ENCODE data around the gene NCBP3. TPM values are rescaled to one million over a fixed set of nuclear protein-coding genes. Genes with fewer than 3 reads are reported as not detected.
A peak's percentile ranks its signal among the peaks of the same experiment; 100 is the strongest.

NCBP3 gene
- total RNA-seq, 4 donors from 2014 or later, result 9.5 to 15.2 (median 14.5) TPM

DNA sequence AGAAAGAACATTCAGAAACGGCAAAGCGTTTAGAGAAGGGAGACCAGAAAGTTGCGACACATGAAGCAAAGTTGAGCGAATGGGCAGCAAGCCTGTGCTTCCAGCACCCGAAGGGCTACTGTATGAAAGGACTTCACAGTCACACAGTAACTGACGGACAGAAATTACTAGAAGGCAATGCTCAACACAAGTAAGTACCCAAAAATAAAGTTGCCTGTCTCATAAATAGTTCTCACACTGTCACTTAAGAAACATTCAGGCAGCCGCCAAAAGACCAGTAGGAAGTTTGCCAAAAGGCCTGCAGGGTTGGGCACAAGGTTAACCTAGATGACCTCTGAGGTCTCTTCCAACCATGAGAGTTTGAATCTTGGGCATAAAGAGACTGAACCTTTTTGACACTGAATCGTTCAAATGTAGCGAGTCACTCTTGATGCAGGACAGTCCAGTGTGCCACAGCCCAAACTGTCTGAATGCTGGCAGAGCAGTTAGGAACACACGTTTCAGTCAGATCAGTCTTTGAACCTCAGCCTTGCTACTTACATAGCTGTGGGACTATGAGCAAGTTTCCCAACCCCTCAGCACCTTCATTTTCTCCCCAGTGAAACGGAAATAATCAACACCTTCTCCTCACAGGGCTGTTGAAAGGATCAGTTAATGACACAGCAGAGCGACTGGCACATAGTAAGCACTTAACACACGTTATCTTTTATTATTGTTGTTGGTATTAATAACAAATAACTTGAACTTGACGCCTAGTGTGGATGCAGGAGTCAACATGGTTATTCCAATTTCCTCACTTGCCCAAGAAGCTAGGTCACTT lies 10.4 kb downstream of the NCBP3 start:
- intact Hi-C loops (cut with DNase I; ENCODE audit: low total_unique reads) (loop anchor here (1.0 to 10.0 kb wide), 2 partner anchors 10 to 239 kb away; no protein-coding TSS in a partner anchor), in situ Hi-C loops (cut with MboI; ENCODE audit: low sequenced_read_pairs in 4 of 4) (no loop called here)
- H3K27ac ChIP-seq, result peak overlapping the region; percentile 73 to 75 (median 74)
- H3K9me3 ChIP-seq, result no peaks in the 10 kb centered on the region
- H3K4me3 ChIP-seq, result no peak overlapping the region
- ATAC-seq (peak; percentile 97 to 98), DNase-seq (peak; percentile 40 to 82)
- H3K36me3 ChIP-seq, result peaks cover 0 to 33% of the 10 kb centered on the region in 2 donors
- no peaks in the 10 kb centered on the region for H3K27me3 ChIP-seq
- H3K4me1 ChIP-seq, result peaks cover 21 to 26% of the 10 kb centered on the region in 2 donors
- TF ChIP-seq POLR2A (IDR thresholded peaks at IDR 0.05), result no peak
- TF ChIP-seq, protein P1, sequence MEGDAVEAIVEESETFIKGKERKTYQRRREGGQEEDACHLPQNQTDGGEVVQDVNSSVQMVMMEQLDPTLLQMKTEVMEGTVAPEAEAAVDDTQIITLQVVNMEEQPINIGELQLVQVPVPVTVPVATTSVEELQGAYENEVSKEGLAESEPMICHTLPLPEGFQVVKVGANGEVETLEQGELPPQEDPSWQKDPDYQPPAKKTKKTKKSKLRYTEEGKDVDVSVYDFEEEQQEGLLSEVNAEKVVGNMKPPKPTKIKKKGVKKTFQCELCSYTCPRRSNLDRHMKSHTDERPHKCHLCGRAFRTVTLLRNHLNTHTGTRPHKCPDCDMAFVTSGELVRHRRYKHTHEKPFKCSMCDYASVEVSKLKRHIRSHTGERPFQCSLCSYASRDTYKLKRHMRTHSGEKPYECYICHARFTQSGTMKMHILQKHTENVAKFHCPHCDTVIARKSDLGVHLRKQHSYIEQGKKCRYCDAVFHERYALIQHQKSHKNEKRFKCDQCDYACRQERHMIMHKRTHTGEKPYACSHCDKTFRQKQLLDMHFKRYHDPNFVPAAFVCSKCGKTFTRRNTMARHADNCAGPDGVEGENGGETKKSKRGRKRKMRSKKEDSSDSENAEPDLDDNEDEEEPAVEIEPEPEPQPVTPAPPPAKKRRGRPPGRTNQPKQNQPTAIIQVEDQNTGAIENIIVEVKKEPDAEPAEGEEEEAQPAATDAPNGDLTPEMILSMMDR (IDR thresholded peaks at IDR 0.05 in 4 of 5, conservative IDR thresholded peaks at IDR 0.05 in 1 of 5), result no peak

DNA sequence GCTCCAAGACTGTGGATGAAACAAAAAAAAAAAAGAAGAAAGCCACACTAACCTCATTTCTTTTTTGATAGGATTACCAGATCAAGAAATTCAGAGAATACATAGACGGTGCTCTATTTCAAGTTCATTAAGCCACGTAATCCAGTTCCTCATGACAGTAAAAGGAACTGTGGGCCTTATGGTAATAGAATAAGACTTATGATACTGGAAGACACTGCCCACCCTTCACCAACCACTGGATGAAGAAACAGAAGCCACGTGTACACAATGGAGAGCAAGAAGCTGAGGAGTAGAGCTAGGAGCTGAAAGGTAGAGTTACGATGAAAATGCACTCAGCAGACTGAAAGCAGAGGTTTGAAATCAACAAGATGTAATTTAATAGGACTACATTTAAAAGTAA lies 11.2 kb downstream of the NCBP3 start:
- H3K36me3 ChIP-seq, result peaks cover 0 to 28% of the 10 kb centered on the region in 2 donors
- in situ Hi-C loops (cut with MboI; ENCODE audit: low sequenced_read_pairs in 4 of 4), result no loop called here

DNA sequence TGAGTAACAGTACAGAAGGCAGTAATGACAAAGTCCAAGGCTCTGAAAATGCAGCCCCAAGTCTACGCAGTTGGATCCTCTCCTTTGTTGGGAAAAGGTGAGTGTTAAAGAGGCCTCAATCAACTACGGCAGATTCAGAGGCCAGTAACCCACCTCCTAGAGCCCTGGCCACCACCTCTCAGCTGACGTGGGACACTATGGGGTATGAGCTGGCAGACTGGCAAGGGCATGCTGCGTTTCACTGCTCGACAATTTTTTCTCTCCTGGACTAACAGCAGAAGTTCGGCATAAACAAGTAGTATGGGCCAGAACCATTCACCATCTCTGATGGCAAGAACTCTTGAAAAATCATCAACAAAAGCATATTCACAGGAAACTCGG lies 17.2 kb downstream of the NCBP3 start:
- peaks cover 17 to 24% of the 10 kb centered on the region in 2 donors for H3K4me1 ChIP-seq
- H3K36me3 ChIP-seq, result peaks cover 0 to 30% of the 10 kb centered on the region in 2 donors
- ATAC-seq, result no peak
- H3K4me3 ChIP-seq, result no peak overlapping the region
- in situ Hi-C loops (cut with MboI; ENCODE audit: low sequenced_read_pairs in 4 of 4) (loop anchor here in 1 of 4 donors (10.0 kb wide), 1 partner anchor 94 kb away; no protein-coding TSS in a partner anchor), intact Hi-C loops (cut with DNase I; ENCODE audit: low total_unique reads) (loop anchor here (1.0 to 5.0 kb wide), 2 partner anchors 92 to 147 kb away; no protein-coding TSS in a partner anchor)
- H3K27ac ChIP-seq, result peak overlapping the region; percentile 80 to 86 (median 83)
- H3K27me3 ChIP-seq, result no peaks in the 10 kb centered on the region
- TF ChIP-seq, protein P1 (IDR thresholded peaks at IDR 0.05 in 4 of 5, conservative IDR thresholded peaks at IDR 0.05 in 1 of 5), result no peak
- peak in 1 of 2 donors; percentile 34 for TF ChIP-seq POLR2A (IDR thresholded peaks at IDR 0.05)
- no peak for DNase-seq
- no peaks in the 10 kb centered on the region for H3K9me3 ChIP-seq

More for the DNA sequence above, 11.2 kb downstream of the NCBP3 start:
- peak overlapping the region; percentile 73 to 75 (median 74) for H3K27ac ChIP-seq
- no peaks in the 10 kb centered on the region for H3K27me3 ChIP-seq
- ATAC-seq, result no peak
- no peak for DNase-seq
- H3K4me1 ChIP-seq, result peaks cover 21 to 26% of the 10 kb centered on the region in 2 donors
- no peaks in the 10 kb centered on the region for H3K9me3 ChIP-seq
- H3K4me3 ChIP-seq, result no peak overlapping the region
- intact Hi-C loops (cut with DNase I; ENCODE audit: low total_unique reads), result loop anchor here (10.0 kb wide), 1 partner anchor 240 kb away; no protein-coding TSS in a partner anchor
- no peak for TF ChIP-seq POLR2A (IDR thresholded peaks at IDR 0.05)
- TF ChIP-seq, protein P1 (IDR thresholded peaks at IDR 0.05 in 4 of 5, conservative IDR thresholded peaks at IDR 0.05 in 1 of 5), result no peak

DNA sequence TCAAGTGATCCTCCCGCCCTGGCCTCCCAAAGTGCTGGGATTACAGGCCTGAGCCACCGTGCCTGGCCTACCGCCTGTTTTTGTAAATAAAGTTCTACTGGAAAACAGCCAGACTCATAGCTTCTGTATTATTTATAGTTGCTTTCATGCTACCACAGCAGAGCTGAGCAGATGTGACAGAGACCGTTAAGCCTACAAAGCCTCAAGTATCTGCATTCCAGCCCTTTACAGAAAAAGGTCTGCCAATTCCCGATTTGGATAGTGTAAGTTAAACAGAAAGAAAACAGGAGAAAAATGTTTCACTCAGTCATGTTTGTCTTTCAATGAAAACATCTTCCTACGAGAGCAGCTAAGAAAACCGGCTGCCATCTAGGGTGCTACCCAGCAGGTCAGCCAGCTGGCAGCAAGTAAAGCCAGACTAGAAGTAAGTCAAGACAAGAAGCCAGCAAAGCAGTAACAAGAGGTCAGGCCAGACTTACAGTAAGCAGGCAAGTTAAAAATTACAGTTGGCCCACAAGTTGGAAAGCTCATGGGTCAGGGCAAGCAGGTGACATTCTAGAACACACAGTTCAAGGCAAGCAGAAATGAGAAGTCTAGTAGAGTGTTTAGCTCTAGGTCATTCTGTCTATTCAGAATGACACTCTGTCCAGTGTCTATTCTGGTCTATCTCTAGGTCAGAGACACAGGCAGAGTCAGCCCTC lies 17.7 kb downstream of the NCBP3 start:
- DNase-seq, result peak; percentile 60 to 76
- ATAC-seq, result peak; percentile 99
- in situ Hi-C loops (cut with MboI; ENCODE audit: low sequenced_read_pairs in 4 of 4) (loop anchor here in 1 of 4 donors (10.0 kb wide), 1 partner anchor 94 kb away; no protein-coding TSS in a partner anchor), intact Hi-C loops (cut with DNase I; ENCODE audit: low total_unique reads) (loop anchor here (1.0 to 5.0 kb wide), 2 partner anchors 91 to 146 kb away; no protein-coding TSS in a partner anchor)
- Histone ChIP-seq H3K9me3 (no peaks in the 10 kb centered on the region), H3K4me3 (no peak overlapping the region), H3K4me1 (peaks cover 17 to 24% of the 10 kb centered on the region in 2 donors), H3K27me3 (no peaks in the 10 kb centered on the region), H3K36me3 (peaks cover 0 to 32% of the 10 kb centered on the region in 2 donors), H3K27ac (peak overlapping the region; percentile 80 to 86 (median 83))
- no peak for TF ChIP-seq POLR2A (IDR thresholded peaks at IDR 0.05)
- TF ChIP-seq, protein P1 (IDR thresholded peaks at IDR 0.05 in 4 of 5, conservative IDR thresholded peaks at IDR 0.05 in 1 of 5), result no peak

Data from gastrocnemius medialis (tissue), 4 donors.